Fibroblast of the aortic adventitia (primary cell): ENCODE data around the gene ENPP1. TPM values are rescaled to one million over a fixed set of nuclear protein-coding genes. Genes with fewer than 3 reads are reported as not detected.

Source experiments
- DNase-seq: peaks from one replicate; pipeline ENCODE4 v3.0.0-alpha.2; 2010; ENCODE audit warnings: low read depth
- H3K4me3 ChIP-seq: 2 replicates; pipeline ENCODE4 v1.5.1; 2011; ENCODE audit warnings: low read depth, mild to moderate bottlenecking, control low read depth, low read length, moderate library complexity
- CTCF ChIP-seq: IDR thresholded peaks from 2 replicates; pipeline ENCODE4 v1.5.1; 2011; ENCODE audit warnings: mild to moderate bottlenecking, low read length, control low read depth, inconsistent platforms; ENCODE audit not compliant: insufficient read depth
- total RNA-seq: library from RNA; depleted of rRNA; stranded (reverse); fragments of >200 nt; gene quantifications from 2 replicates; pipeline ENCODE4 v1.2.3, GENCODE V29; 2012; ENCODE audit warnings: low replicate concordance

ENPP1 gene
- total RNA-seq, 1 donor: 7.4 TPM

- TF ChIP-seq CTCF: no peak
- no peak for DNase-seq
- H3K4me3 ChIP-seq: no peak overlapping the region
Observed at GRCh38 chr6:131876545-131876944, 68.7 kb downstream of the ENPP1 start.

DNA sequence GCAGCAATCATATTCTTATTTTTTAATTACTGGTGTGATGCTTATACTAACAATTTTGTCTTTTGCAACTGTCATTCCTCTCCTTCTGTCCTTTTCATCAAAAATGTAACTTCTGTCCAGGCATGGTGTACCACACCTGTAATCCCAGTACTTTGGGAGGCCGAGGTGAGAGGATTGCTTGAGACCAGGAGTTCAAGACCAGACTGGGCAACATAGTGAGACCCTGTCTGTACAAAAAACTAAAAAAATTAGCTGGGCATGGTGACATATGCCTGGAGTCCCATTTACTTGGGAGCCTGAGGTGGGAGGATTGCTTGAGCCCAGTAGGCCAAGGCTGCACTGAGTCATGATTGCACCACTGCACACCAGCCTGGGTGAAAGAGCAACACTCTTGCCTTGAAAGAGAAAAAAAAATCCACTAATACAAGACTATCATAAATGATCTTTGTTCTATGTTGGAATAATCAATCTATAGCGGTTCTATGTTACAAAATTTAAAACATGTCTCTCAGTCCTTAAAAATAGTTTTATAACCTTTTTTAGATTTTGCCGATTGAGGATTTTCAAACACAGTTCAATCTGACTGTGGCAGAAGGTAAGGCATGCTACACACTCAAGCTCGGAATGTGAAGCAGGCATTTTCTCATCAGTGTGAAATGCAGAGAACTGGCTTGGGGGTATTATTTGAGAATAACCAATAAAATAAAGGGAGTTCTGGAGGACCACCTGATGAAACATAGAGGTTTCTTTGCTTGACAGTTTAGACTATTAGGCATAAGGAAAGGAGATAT is 70.4 kb downstream of the ENPP1 start:
- DNase-seq: no peak
- no peak for TF ChIP-seq CTCF

DNA sequence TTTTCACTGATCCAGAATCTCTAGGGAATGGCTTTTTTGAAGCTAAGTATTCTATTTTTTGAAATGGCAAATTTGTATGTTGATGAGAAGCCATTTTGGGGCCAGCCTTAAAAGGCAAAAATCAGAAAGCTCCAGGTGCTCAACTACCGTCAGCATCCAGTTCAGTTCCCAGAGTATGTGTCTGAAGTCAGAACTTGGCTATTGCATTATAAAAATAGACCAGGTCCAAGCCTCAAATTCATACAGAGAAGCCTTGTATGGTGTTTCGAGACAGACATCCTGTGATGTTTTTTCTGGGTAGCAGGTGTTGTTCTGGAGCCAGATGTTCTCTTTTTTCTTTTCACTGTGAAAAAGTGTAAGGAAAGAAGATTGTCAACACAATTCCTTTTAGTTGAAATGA is 75.2 kb downstream of the ENPP1 start:
- no peak for TF ChIP-seq CTCF
- DNase-seq: no peak
- no peak overlapping the region for H3K4me3 ChIP-seq

More for the DNA sequence above, 70.4 kb downstream of the ENPP1 start:
- no peak overlapping the region for H3K4me3 ChIP-seq

DNA sequence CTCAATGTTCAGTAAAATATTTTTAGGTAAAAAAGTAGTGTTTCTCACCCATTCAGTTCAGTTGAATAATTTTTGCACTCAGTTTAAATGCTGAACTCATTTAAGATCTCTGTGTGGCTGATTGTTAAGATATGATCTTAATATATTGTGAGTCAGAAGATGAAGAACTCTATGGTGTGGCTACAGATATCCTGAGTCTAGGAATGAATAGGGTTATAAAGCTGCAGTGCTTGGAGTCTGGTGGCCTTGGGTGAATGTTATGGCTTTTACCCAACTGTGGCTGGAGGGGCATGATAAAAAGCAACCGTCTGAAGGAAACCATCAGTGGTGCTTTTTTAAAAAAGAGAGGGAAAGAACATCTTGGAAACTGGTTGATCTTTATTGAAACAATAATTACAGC is 77.4 kb downstream of the ENPP1 start:
- TF ChIP-seq CTCF: no peak
- DNase-seq: no peak
- no peak overlapping the region for H3K4me3 ChIP-seq

- no peak overlapping the region for H3K4me3 ChIP-seq
- no peak for TF ChIP-seq CTCF
- DNase-seq: no peak
Observed at GRCh38 chr6:131886517-131886916, 78.7 kb downstream of the ENPP1 start.

DNA sequence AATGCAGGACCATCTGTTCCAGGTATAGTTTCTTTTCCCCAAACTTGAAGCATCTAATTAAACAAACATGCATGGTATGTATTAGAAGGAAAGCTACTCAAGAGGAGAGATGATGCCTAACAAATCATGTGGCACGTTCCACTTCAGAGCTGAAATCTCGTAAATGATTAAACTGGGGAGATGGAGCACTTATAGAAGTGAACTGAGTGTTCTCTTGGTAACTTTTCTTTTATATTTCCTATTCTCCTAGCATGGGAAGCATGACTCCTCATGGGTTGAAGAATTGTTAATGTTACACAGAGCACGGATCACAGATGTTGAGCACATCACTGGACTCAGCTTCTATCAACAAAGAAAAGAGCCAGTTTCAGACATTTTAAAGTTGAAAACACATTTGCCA is 82.3 kb downstream of the ENPP1 start:
- DNase-seq: no peak
- no peak for TF ChIP-seq CTCF
- H3K4me3 ChIP-seq: no peak overlapping the region

GRCh38 chr6:131893198-131893597 is 85.4 kb downstream of the ENPP1 start:
- no peak for TF ChIP-seq CTCF
- no peak overlapping the region for H3K4me3 ChIP-seq
- DNase-seq: no peak
